Inflammatory macrophage (primary cell): ENCODE results near the gene PRPF39.
A peak's percentile ranks its signal among the peaks of the same experiment; 100 is the strongest.

ENCODE experiments used
- DNase-seq, 2 donors: peaks; one replicate each; pipeline ENCODE4 v3.0.0-alpha.2; 2020 to 2022

The PRPF39 gene

DNA sequence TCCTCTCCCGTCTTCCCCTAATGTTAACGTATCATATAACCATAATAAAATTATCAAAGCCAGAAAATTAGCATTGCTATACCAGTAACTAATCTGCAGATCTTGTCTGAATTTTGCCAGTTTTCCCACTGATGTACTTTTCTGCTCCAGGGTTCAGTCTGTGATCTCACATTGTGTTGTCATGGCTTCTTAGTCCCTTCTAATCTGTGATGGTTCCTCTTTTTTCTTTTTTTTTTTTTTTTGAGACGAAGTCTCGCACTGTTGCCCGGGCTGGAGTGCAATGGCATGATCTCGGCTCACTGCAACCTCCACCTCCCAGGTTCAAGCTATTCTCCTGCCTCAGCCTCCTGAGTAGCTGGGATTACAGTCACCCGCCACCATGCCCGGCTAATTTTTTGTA lies 58.2 kb downstream of the PRPF39 start:
- DNase-seq = peak; percentile 1 to 12

DNA sequence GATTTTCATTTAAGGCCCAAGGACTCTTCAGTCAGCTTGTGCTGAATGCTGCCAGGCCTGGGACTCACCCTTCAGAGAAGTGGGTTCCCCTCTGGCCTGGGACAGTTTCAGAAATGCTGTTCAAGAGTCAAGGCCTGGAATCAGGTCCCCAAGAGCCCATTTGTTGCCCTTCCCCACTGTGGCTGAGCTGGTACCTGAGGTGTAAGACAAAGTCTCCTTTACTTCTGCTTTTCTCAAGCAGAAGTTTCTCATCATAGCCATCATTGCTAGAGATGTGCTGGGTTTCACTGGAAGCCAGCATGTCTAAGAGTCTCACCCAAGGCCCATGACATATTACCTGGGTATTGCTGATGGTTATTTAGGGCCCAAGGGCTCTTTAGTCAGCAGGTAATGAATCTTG lies 60.7 kb downstream of the PRPF39 start:
- DNase-seq = no peak

DNA sequence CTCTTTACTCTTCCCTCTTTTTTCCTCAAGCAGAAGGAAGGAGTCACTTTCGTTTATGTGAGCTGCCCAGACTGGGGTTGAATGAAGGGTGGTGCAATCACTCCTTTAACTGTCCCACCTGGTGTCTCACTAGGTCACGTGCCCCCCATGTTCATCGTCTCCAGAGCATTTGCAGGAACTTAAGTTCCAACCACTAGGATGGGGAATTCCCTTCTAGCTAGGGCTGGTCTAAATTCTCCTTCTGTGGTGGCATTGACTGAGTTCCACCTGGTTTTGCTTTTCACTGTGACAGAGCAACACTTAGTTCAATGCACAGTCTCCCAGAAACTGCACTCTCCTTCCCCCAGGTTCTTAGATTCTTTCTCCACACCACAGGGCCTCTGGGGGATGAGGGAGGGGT lies 61.3 kb downstream of the PRPF39 start:
- no peak for DNase-seq

DNA sequence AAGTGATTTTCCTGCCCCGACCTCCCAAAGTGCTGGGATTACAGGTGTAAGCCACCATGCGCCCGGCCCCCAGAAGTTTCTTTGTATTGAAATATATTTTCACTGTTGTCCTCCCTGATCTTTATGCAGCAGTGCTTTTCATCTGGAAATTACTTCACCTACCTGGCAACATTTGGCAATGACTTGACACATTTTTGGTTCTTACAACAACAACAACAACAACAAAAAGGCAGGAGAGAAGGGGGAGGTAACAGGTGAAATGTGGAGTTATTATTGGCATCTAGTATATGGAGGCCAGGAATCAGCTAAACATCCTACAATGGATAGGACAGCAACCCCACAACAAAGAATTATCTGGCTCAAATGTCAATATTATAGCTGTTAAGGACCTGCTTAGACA lies 65.7 kb downstream of the PRPF39 start:
- no peak for DNase-seq

DNA sequence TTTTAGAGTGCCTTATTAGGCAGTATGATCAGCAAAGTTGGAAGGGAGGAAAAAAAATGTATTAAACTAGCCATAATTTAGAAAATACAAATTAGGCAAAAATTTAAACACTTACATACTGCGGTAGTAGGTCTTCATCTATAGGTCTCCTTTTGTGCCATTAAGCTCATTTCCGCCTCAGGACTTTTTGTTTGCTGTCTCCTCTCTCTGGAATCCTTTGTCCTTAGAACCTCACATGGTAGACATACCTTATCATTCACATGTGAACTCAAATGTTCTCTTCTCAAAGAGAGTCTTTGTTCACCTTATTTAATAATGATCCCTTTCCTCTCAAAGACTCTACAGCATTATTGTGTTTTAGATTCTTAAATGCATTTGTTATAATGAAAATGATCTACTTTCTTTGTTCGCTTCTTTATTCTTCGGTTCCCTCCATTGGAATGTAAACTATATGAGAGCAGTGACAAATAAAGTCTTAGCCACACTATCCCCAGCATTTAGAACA lies 66.5 kb downstream of the PRPF39 start:
- no peak for DNase-seq

DNA sequence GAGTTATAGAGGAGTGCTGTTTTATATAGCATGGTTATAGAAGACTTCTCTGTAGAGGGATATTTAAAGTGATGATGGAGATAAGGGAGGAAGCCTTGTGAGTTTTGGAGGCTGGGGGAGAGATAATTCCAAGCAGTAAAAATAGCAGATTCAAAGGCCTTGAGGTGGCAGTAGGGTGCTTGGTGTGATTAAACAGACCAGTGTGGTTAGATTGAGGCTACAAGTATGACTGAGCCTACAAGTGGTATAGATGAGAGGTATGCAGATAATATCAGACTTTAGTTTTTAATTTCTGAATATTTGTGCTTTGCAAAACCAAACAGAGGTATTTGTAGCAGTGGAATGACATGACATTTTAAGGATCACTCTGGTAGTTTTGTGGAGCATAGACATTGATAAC lies 72.2 kb downstream of the PRPF39 start:
- DNase-seq = no peak
